Chondrocyte (in vitro differentiated cells): ENCODE data around the gene PTCD2. TPM values are rescaled to one million over a fixed set of nuclear protein-coding genes. Genes with fewer than 3 reads are reported as not detected.

Source experiments
- DNase-seq: peaks from one replicate; pipeline ENCODE4 v3.0.0; 2021; ENCODE audit warnings: mixed read lengths, low spot score
- H3K27ac Mint-ChIP-seq: one replicate; pipeline ENCODE4 v1.8.0; 2021; ENCODE audit warnings: mild to moderate bottlenecking, moderate library complexity, mixed read lengths; ENCODE audit not compliant: unreplicated experiment
- H3K27me3 Mint-ChIP-seq: 2 replicates; pipeline ENCODE4 v1.8.0; 2021; ENCODE audit warnings: low read depth, mixed read lengths
- H3K36me3 Mint-ChIP-seq: 2 replicates; pipeline ENCODE4 v1.8.0; 2021; ENCODE audit warnings: low read depth, mixed read lengths
- H3K4me1 Mint-ChIP-seq: 2 replicates; pipeline ENCODE4 v1.8.0; 2021; ENCODE audit warnings: low read depth, mild to moderate bottlenecking, mixed read lengths
- H3K4me3 Mint-ChIP-seq: one replicate; pipeline ENCODE4 v1.8.0; 2021; ENCODE audit warnings: mild to moderate bottlenecking, moderate library complexity, mixed read lengths; ENCODE audit not compliant: unreplicated experiment
- H3K9me3 Mint-ChIP-seq: 2 replicates; pipeline ENCODE4 v1.8.0; 2021; ENCODE audit warnings: low read depth, mixed read lengths
- CTCF ChIP-seq: fragments of 200-600 bp; sonication (generic); IDR thresholded peaks from 2 replicates; pipeline ENCODE4 v1.5.0; 2021; ENCODE audit warnings: antibody characterized with exemption, mild to moderate bottlenecking, moderate library complexity
- total RNA-seq: library from RNA; stranded (reverse); gene quantifications from 3 replicates; pipeline ENCODE4 v1.2.1, GENCODE V29; 2021

The PTCD2 gene
- total RNA-seq, 1 donor from 2014 or later = 8.5 TPM

- Mint-ChIP-seq H3K9me3 (no peaks in the 10 kb centered on the region), H3K27ac (peak overlapping the region; percentile 89), H3K4me1 (peaks cover 22% of the 10 kb centered on the region), H3K36me3 (peaks cover 14% of the 10 kb centered on the region), H3K4me3 (peak overlapping the region; percentile 35), H3K27me3 (no peaks in the 10 kb centered on the region)
- TF ChIP-seq CTCF = no peak
- no peak for DNase-seq
Measured at GRCh38 chr5:72347801-72348308, 27.7 kb downstream of the PTCD2 start.

- H3K27ac Mint-ChIP-seq = no peak overlapping the region
- peaks cover 30% of the 10 kb centered on the region for H3K4me1 Mint-ChIP-seq
- no peak for DNase-seq
- no peak for TF ChIP-seq CTCF
- no peaks in the 10 kb centered on the region for H3K27me3 Mint-ChIP-seq
- no peak overlapping the region for H3K4me3 Mint-ChIP-seq
- H3K9me3 Mint-ChIP-seq = no peaks in the 10 kb centered on the region
- H3K36me3 Mint-ChIP-seq = peaks cover 3% of the 10 kb centered on the region
Measured at GRCh38 chr5:72351376-72351775, 31.2 kb downstream of the PTCD2 start.

- no peak for DNase-seq
- Mint-ChIP-seq H3K27ac (peak overlapping the region; percentile 19), H3K27me3 (no peaks in the 10 kb centered on the region), H3K4me3 (no peak overlapping the region), H3K9me3 (no peaks in the 10 kb centered on the region), H3K4me1 (peaks cover 22% of the 10 kb centered on the region), H3K36me3 (peaks cover 3% of the 10 kb centered on the region)
- TF ChIP-seq CTCF = no peak
Measured at GRCh38 chr5:72352616-72353015, 32.4 kb downstream of the PTCD2 start.

GRCh38 chr5:72353046-72353445, 32.9 kb downstream of the PTCD2 start:
- H3K4me3 Mint-ChIP-seq = no peak overlapping the region
- H3K9me3 Mint-ChIP-seq = no peaks in the 10 kb centered on the region
- peaks cover 3% of the 10 kb centered on the region for H3K36me3 Mint-ChIP-seq
- peak overlapping the region; percentile 68 for H3K27ac Mint-ChIP-seq
- no peak for DNase-seq
- no peaks in the 10 kb centered on the region for H3K27me3 Mint-ChIP-seq
- peaks cover 18% of the 10 kb centered on the region for H3K4me1 Mint-ChIP-seq
- no peak for TF ChIP-seq CTCF

- Mint-ChIP-seq H3K9me3 (no peaks in the 10 kb centered on the region), H3K4me1 (peaks cover 9% of the 10 kb centered on the region), H3K4me3 (no peak overlapping the region), H3K27me3 (no peaks in the 10 kb centered on the region), H3K36me3 (peaks cover 13% of the 10 kb centered on the region), H3K27ac (no peak overlapping the region)
- peak; percentile 80 for TF ChIP-seq CTCF
- DNase-seq = no peak
Measured at GRCh38 chr5:72355706-72356299, 35.6 kb downstream of the PTCD2 start.
